Stimulated activated CD8-positive, alpha-beta memory T cell treated with anti-CD3 and anti-CD28 coated beads, Interleukin-2, amount 100 ng/mL, for 1 hour (primary cell): ENCODE data around the gene BEGAIN.
"Not testable (repeated sequence)": the region's sequence is repeated elsewhere in the genome, so short reads cannot be mapped to it uniquely, and the experiment has no call there.

Experiments
- DNase-seq, 2 donors: peaks; one replicate each; pipeline ENCODE4 v3.0.0-alpha.2; 2020; ENCODE audit warnings: low read depth in 2 of 2

BEGAIN gene

DNA sequence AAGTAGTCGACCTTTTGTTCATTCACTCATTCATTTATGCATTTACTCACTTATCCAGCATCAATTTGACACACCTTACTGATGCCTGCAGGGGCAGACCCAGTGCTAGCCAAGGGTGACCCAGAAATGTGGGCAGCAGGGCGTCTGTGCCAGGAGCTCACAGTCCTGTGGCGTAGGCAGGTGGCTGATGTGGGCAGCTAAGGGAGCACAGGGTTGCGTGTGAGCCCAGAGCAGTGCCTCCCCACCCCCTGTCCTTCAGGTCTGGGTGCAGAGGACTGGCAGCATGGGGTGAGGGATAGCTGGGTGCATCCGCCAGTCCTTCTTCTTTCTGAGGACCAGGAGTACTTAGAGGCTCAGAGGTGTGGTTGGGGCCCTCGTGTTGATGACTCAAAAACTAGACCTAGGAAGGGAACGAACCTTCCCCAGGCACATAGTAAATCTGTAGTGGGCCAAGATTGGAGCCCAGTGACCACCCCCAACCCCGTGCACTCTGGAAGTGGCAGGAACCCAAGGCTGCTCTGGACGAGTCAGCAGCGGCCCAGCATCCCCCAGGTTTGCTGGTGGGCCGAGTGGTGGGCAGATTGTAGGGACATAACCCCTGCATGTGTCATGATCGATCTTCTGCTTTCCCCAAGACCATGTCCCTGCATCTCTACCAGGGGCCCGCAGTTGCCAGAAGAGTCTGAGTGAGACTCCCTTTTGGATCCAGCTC, 63.9 kb downstream of the BEGAIN start:
- no peak for DNase-seq

DNA sequence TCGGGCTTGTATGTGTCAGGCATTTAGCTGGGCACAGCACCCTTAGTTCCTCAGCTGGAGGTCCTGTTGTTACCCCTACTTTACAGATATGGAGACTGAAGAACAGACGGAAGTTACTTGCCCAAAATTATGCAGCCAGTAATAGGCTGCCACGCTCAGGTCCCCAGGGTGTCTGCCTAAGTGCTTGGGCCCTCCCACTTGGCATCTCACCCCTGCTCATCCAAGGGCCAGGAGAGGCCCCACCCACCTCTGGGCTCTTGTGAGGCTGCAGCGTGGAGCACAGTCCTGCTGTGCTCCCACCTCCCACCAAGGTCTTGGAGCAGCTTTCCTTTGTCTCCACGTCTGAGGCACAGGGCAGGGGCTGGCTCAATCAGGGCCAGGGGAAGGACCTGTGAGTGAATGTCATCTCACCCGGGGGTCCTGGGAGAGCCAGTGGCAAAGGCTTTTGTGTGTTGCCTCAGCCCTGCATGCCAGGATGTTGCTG, 64.6 kb downstream of the BEGAIN start:
- DNase-seq, result no peak

DNA sequence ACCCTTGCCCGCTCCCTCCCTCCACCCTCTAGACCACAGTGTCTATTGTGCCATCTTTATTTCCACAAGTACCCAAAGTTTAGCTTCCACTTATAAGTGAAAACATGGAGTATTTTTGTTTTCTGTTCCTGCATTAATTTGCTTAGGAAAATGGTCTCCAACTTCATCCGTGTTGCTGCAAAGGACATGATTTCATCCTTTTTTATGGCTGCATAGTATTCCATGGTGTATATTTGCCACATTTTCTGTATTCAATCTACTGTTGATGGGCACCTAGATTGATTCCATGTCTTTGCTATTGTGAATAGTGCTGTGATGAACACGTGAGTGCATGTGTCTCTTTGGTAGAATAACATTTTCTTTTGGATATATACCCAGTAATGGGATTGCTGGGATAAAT, 81.2 kb downstream of the BEGAIN start:
- not testable (repeated sequence) for DNase-seq

DNA sequence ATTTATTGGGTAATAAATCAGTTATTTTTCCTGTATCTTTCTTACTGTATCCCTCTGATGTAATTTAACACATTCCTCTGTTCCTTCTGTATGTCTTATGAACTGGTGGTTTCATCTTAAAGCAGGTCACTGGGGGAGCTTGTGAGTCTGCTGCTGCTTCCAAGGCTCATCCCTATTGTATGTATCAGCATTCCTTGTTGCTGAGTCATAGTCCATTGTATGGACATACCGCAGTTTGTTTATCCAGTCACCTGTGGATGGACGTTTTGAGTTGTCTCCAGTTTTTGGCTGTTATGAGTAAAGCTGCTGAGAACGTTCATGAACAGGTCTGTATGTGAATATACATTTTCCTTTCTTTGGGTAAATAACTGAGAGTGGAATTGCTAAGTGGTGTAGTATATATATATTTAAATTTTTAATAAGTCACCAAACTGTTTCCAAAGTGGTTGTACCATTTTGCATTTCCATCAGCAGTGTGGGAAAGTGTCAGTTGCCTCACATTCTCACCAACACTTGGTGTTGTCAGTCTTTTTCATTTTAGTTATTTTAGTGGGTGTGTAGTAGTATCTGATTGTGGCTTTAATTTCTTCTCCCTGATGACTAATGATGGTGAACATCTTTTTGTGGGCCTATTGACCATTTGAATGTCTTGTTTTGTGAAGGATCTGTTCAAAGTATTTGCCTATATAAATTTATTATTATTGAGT, 82.7 kb downstream of the BEGAIN start:
- no peak for DNase-seq

DNA sequence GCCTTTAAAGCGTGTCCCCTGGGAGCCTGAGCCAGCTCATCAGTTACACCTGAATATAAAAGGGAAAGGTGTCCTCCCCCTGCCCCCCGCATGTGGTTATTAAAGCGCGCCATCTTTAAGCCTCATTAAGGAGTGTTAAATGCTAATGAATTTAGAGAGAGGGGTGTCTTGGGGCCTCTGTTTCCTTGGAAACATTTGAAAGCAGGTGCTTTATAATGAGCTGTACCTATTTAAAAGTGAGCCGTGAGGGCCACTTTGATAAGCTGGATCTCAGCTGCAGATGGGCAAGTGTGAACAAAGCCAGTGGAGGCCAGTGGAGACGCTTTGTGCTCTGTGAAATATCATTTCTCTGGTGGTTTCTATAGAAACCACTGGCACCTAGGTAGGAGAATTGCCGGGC, 84.0 kb downstream of the BEGAIN start:
- DNase-seq, result no peak

DNA sequence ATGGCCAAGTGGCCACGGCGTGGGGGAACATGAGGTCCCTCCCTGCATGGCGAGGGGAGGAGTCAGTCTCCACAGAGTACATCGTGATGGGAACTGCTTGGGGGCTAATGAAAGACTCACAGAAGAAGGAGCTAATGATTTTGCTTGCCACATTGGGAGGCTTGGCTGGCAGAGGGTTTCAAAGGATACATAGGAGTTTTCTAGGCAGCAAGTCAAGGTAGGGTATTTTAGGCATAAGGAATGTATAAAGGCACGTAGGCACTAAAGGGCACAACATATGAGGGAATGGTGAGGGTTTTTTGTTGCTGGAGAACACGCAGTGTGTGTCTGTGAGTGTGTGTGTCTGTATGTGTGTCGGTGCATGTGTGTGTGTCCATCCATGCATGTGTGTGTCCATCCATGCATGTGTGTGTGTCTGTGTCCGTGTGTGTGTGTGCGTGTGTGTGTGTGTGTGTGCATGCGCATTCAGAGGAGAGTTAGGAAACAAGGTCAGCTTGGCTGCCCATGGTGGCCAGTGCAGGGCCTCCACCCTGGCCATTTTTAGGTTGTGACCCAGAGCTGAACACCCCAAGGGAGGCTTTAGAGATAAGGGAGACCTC, 84.5 kb downstream of the BEGAIN start:
- no peak for DNase-seq

DNA sequence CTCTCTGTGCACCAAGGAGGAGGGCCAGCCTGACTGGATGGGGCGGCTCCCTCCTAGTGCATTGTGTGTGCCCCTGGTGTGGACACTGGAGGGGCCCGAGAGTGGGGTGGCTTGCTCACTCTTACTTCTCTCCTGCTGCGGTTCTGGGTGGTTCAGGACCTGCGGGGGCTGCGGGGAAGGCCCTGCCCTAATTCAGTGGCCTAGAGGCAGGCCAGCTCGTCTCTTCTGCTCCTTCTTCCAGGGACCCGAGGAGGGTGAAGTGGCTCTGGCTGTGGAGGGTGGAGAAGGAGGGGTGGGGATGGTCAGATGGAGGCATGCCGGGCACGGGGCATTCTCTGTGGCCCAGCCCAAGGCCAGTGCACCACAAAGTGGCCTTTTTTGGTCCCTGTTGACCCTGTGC, 87.1 kb downstream of the BEGAIN start:
- no peak for DNase-seq

DNA sequence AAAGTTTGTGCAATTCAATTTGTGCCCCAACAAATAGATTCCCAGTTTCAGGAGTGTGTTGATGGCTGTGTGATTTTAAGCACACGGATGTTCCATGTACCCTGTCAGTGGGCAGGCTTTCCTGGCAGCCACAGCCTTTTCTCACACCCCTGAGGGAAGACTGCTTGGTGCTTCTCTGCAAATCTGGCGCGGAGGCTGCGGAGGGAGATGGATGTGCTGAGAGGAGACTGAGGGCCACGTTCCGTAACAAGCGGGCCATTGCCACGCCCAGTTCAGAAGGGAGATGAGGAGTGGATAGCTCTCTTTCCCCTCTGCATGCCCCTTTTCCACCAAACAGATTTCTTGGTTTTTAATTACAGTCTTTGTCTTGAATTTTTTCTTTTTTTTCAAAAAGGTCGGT, 89.1 kb downstream of the BEGAIN start:
- DNase-seq, result no peak

DNA sequence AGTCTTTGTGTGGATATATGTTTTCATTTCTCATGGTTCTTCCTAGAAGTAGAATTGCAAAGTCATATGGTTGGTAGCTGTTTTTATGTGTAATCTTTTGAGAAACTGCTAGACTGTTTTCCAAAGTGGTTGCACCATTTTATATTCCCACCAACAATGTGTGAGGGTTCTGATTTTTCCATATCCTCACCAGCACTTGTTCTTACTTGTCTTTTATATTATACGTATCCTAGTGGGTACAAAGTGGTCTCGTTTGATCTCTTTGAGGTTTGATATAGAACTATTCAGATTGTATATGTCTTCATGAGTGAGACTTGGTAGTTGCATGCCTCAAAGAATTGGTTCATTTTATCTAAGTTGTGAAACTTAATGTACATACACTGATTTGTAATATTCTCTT, 91.3 kb downstream of the BEGAIN start:
- no peak for DNase-seq

DNA sequence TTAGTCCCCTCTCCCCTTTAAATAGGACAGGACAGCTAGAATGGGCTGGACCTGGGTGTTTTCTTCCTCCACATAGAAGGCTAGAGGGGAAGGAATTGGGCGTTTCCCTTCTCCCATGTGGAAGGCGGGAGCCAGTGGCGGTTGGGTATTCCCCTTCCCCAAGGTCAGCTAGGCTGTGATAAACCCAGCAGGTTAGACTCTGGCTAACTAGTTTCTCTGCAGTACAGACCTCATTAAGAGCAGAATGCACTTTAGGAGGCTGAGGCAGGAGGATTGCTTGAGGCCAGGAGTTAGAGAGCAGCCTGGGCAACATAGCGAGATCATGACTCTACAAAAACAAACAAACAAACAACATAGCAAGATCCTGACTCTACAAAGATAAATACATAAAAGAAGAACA, 92.6 kb downstream of the BEGAIN start:
- no peak for DNase-seq

DNA sequence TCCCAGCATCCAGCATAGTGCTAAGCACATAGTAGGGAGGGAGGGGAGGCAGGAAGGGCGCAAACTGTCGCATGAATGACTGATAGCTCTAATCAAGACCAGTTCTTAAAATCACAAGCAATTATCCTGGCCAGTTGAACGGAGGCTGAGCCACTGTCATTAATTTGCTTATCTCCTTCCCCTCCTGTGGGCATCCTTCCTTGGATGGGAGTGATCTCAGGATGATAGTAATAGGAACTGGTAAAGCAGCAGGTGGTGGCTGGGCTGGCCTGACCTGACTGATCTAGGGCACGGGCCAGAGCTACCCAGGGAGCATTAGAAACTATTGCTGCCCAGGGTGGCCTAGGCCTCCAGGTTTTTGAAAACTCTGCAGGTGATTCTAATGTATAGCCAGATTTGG, 97.0 kb downstream of the BEGAIN start:
- no peak for DNase-seq

DNA sequence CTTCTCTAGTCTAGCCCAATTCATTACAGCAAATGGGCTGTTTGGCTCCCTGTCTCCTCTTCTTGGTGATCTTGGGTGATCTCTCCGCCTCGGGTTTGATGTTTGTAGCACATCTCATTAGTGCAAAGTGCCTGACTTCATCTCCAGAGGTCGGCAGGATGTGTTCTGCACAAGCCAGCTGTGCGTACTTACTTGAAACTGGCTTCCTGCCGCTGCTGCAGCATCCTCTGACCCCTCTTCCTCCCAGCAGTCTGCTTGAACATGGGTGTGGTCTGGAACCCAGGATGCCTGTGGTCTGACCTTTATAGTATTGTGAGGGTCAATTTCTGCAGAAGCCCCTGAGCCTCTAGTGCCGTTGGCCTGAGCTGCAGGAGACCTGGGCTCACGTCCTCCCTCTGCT, 99.2 kb downstream of the BEGAIN start:
- no peak for DNase-seq

DNA sequence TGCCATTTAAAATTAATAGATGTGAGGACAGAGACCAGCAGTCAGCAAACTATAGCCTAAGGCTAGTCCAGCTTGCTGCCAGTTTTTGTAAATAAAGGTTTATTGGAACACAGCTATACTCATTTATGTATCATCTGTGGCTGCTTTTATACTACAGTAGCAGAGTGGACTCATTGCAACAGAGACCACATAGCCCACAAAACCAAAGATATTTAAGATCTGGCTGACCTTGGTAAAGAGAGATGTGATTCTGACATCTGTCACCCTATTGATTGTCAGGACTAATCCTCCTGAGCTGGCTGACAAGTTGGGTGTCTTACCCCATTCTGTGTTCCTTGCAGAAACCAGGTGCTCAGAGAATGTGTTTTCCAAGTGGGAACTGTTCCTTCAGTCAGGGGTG, 99.9 kb downstream of the BEGAIN start:
- DNase-seq, result no peak
